Endothelial cell of umbilical vein (primary cell): Measurements from ENCODE around the gene CCDC182.

ENCODE experiments used
- EZH2 ChIP-seq: IDR thresholded peaks from 2 replicates; pipeline ENCODE4 v1.6.1; 2012; ENCODE audit warnings: borderline replicate concordance, low read depth, mild to moderate bottlenecking, moderate library complexity, low read length, inconsistent platforms; ENCODE audit not compliant: severe bottlenecking
- FOS ChIP-seq: IDR thresholded peaks from 2 replicates; pipeline ENCODE4 v1.6.1; 2011; ENCODE audit warnings: mild to moderate bottlenecking, low read length, moderate library complexity, borderline replicate concordance; ENCODE audit not compliant: insufficient read depth
- JUN ChIP-seq: IDR thresholded peaks from 2 replicates; pipeline ENCODE4 v1.6.1; 2011; ENCODE audit warnings: borderline replicate concordance, low read depth; ENCODE audit not compliant: insufficient read length, insufficient read depth
- MAX ChIP-seq: IDR thresholded peaks from 2 replicates; pipeline ENCODE4 v1.6.1; 2011; ENCODE audit not compliant: insufficient read depth, insufficient read length
- MYC ChIP-seq: IDR thresholded peaks from one replicate; pipeline ENCODE4 v1.6.1; 2011; ENCODE audit warnings: mild to moderate bottlenecking, low read depth, low read length
- POLR2A ChIP-seq: IDR thresholded peaks from 2 replicates; pipeline ENCODE4 v1.6.1; 2012; ENCODE audit warnings: low read depth, mild to moderate bottlenecking, control low read depth, low read length
- POLR2AphosphoS5 ChIP-seq: IDR thresholded peaks from 2 replicates; pipeline ENCODE4 v1.6.1; 2012; ENCODE audit warnings: low read depth, mild to moderate bottlenecking, control low read depth, low read length, moderate library complexity; ENCODE audit not compliant: insufficient read depth
- TF ChIP-seq, protein P1 (sequence below), 2 donors: IDR thresholded peaks; 1 replicate in 1 of 2; 2 replicates in 1 of 2; pipeline ENCODE4 v1.5.1; 2011; ENCODE audit warnings: low read length in 2 of 2, mild to moderate bottlenecking in 2 of 2, moderate library complexity in 2 of 2, control low read depth in 1 of 2, inconsistent platforms in 1 of 2, low read depth in 1 of 2; ENCODE audit not compliant: insufficient read depth in 1 of 2; ENCODE audit errors: extremely low read depth in 1 of 2

DNA sequence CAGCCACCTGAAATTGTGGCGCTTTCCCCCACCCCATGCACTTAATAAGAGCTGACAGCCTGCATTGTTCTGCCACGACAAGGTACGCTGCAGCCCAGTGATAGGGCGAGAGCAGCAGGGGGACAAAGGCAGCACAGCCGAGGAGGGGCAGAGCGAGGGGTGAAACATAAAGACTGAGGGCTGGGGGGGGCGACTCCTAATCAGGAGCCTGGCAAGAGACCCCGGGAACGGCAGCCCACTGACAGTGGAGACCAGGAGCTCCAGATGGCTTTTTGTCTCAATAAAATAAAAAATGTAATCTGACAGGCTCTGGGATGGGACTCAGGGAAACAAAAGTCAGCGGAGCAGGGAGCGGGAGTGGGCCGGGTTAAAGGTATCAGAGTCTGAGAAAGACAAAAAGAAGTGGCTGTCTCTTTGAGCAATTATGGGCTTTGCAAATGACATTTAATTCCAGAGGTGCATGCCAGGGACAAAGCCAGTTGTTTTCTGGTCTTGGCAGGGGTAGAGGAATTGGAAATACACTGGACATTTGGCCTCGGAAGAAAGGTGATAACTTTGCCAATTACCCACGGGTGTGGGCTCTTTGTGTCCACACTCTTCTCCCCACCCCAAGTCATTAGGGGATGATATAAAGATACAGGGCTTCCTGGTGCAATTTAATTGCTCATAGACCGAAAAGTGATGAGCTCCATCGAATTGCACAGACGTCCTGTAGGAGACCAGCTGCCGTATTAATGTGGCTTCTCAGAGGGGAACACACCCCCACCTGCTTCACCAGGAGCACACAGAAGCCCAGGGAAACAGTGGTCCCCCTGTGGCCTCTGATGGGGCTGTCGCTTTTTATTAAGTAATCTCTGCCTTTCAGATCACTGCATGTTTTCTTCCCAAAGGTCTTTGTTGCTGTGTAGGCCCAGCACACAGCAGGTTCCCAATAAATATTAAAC is 17.6 kb upstream of the CCDC182 start:
- TF ChIP-seq POLR2A (no peak), POLR2AphosphoS5 (no peak), MAX (no peak), EZH2 (no peak), MYC (no peak), JUN (no peak), FOS (no peak)
- TF ChIP-seq, protein P1, sequence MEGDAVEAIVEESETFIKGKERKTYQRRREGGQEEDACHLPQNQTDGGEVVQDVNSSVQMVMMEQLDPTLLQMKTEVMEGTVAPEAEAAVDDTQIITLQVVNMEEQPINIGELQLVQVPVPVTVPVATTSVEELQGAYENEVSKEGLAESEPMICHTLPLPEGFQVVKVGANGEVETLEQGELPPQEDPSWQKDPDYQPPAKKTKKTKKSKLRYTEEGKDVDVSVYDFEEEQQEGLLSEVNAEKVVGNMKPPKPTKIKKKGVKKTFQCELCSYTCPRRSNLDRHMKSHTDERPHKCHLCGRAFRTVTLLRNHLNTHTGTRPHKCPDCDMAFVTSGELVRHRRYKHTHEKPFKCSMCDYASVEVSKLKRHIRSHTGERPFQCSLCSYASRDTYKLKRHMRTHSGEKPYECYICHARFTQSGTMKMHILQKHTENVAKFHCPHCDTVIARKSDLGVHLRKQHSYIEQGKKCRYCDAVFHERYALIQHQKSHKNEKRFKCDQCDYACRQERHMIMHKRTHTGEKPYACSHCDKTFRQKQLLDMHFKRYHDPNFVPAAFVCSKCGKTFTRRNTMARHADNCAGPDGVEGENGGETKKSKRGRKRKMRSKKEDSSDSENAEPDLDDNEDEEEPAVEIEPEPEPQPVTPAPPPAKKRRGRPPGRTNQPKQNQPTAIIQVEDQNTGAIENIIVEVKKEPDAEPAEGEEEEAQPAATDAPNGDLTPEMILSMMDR (IDR thresholded peaks at IDR 0.05; ENCODE audit: extremely low read depth in 1 of 2, insufficient read depth in 1 of 2, low read depth in 1 of 2, low read length in 2 of 2), result no peak
